HG02870 (cell line): ENCODE results near the gene FBXO41.
"Not testable (repeated sequence)": the region's sequence is repeated elsewhere in the genome, so short reads cannot be mapped to it uniquely, and the experiment has no call there.

ENCODE experiments used
- ATAC-seq: cut with Tn5 transposase; IDR thresholded peaks from one replicate; pipeline ENCODE4 v1.9.1; 2021; ENCODE audit warnings: mild to moderate bottlenecking, moderate library complexity; ENCODE audit not compliant: unreplicated experiment

The FBXO41 gene

GRCh38 chr2:73262691-73263429 lies 21.4 kb downstream of the FBXO41 start:
- not testable (repeated sequence) for ATAC-seq

- no peak for ATAC-seq
Observed at GRCh38 chr2:73262108-73262651, 22.1 kb downstream of the FBXO41 start.

- ATAC-seq, result no peak
Observed at GRCh38 chr2:73260338-73260984, 23.8 kb downstream of the FBXO41 start.

GRCh38 chr2:73259704-73260337 lies 24.5 kb downstream of the FBXO41 start:
- no peak for ATAC-seq

- ATAC-seq, result no peak
Observed at GRCh38 chr2:73259276-73259675, 25.0 kb downstream of the FBXO41 start.

- ATAC-seq, result no peak
Observed at GRCh38 chr2:73258913-73259215, 25.4 kb downstream of the FBXO41 start.

GRCh38 chr2:73258186-73258912 lies 25.9 kb downstream of the FBXO41 start:
- no peak for ATAC-seq

- no peak for ATAC-seq
Observed at GRCh38 chr2:73257425-73258125, 26.7 kb downstream of the FBXO41 start.

- ATAC-seq, result no peak
Observed at GRCh38 chr2:73257021-73257420, 27.3 kb downstream of the FBXO41 start.

GRCh38 chr2:73256618-73256922 lies 27.7 kb downstream of the FBXO41 start:
- ATAC-seq, result no peak

GRCh38 chr2:73255907-73256617 lies 28.2 kb downstream of the FBXO41 start:
- ATAC-seq, result no peak

GRCh38 chr2:73255007-73255644 lies 29.2 kb downstream of the FBXO41 start:
- ATAC-seq, result no peak

GRCh38 chr2:73254343-73255006 lies 29.8 kb downstream of the FBXO41 start:
- ATAC-seq, result no peak

- no peak for ATAC-seq
Observed at GRCh38 chr2:73253901-73254300, 30.4 kb downstream of the FBXO41 start.

- no peak for ATAC-seq
Observed at GRCh38 chr2:73253400-73253799, 30.9 kb downstream of the FBXO41 start.

GRCh38 chr2:73252238-73253027 lies 31.8 kb downstream of the FBXO41 start:
- no peak for ATAC-seq

GRCh38 chr2:73250872-73251846 lies 33.1 kb downstream of the FBXO41 start:
- no peak for ATAC-seq
